Measurements from ENCODE around the gene APP.

- TF ChIP-seq, protein P1, sequence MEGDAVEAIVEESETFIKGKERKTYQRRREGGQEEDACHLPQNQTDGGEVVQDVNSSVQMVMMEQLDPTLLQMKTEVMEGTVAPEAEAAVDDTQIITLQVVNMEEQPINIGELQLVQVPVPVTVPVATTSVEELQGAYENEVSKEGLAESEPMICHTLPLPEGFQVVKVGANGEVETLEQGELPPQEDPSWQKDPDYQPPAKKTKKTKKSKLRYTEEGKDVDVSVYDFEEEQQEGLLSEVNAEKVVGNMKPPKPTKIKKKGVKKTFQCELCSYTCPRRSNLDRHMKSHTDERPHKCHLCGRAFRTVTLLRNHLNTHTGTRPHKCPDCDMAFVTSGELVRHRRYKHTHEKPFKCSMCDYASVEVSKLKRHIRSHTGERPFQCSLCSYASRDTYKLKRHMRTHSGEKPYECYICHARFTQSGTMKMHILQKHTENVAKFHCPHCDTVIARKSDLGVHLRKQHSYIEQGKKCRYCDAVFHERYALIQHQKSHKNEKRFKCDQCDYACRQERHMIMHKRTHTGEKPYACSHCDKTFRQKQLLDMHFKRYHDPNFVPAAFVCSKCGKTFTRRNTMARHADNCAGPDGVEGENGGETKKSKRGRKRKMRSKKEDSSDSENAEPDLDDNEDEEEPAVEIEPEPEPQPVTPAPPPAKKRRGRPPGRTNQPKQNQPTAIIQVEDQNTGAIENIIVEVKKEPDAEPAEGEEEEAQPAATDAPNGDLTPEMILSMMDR (IDR thresholded peaks at IDR 0.05; ENCODE audit: poor library complexity): no peak
- TF ChIP-seq EZH2 (IDR thresholded peaks at IDR 0.05; ENCODE audit: borderline replicate concordance) (no peak), EZH2phosphoT487 (IDR thresholded peaks at IDR 0.05; ENCODE audit: low read depth, severe bottlenecking, unreplicated experiment) (no peak)
These were observed 218.3 kb downstream of the APP start for GRCh38 chr21:25952306-25952705.
